NB4 (cell line): Measurements from ENCODE around the gene PAFAH2.

Experiments
- CTCF ChIP-seq: IDR thresholded peaks from one replicate; pipeline ENCODE4 v1.5.1; 2012; ENCODE audit warnings: low read depth, low read length
- POLR2A ChIP-seq: IDR thresholded peaks from 2 replicates; pipeline ENCODE4 v1.6.1; 2011; ENCODE audit warnings: mild to moderate bottlenecking; ENCODE audit not compliant: insufficient read length; ENCODE audit errors: extremely low read depth

- no peak for TF ChIP-seq POLR2A
- TF ChIP-seq CTCF = no peak
Measured at GRCh38 chr1:26034504-26035202, 36.8 kb upstream of the PAFAH2 start.
